ENCODE results near the gene RASGRP1. TPM values are rescaled to one million over a fixed set of nuclear protein-coding genes. Genes with fewer than 3 reads are reported as not detected.

RASGRP1 gene
- total and polyA plus RNA-seq, 10 of the 15 experiments (the other 5 are each of a cell fraction or from before 2014, with no cell fraction given): 5.6 to 234 (median 20.9) TPM

GRCh38 chr15:38453971-38454695 lies 110.5 kb downstream of the RASGRP1 start, which contains the start of gene FAM98B (continued):
- TF ChIP-seq, protein P1, sequence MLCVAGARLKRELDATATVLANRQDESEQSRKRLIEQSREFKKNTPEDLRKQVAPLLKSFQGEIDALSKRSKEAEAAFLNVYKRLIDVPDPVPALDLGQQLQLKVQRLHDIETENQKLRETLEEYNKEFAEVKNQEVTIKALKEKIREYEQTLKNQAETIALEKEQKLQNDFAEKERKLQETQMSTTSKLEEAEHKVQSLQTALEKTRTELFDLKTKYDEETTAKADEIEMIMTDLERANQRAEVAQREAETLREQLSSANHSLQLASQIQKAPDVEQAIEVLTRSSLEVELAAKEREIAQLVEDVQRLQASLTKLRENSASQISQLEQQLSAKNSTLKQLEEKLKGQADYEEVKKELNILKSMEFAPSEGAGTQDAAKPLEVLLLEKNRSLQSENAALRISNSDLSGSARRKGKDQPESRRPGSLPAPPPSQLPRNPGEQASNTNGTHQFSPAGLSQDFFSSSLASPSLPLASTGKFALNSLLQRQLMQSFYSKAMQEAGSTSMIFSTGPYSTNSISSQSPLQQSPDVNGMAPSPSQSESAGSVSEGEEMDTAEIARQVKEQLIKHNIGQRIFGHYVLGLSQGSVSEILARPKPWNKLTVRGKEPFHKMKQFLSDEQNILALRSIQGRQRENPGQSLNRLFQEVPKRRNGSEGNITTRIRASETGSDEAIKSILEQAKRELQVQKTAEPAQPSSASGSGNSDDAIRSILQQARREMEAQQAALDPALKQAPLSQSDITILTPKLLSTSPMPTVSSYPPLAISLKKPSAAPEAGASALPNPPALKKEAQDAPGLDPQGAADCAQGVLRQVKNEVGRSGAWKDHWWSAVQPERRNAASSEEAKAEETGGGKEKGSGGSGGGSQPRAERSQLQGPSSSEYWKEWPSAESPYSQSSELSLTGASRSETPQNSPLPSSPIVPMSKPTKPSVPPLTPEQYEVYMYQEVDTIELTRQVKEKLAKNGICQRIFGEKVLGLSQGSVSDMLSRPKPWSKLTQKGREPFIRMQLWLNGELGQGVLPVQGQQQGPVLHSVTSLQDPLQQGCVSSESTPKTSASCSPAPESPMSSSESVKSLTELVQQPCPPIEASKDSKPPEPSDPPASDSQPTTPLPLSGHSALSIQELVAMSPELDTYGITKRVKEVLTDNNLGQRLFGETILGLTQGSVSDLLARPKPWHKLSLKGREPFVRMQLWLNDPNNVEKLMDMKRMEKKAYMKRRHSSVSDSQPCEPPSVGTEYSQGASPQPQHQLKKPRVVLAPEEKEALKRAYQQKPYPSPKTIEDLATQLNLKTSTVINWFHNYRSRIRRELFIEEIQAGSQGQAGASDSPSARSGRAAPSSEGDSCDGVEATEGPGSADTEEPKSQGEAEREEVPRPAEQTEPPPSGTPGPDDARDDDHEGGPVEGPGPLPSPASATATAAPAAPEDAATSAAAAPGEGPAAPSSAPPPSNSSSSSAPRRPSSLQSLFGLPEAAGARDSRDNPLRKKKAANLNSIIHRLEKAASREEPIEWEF (IDR thresholded peaks at IDR 0.05; ENCODE audit: insufficient replicate concordance, low read depth, low read length): no peak
- peak; percentile 97 for TF ChIP-seq ZBTB40 (IDR thresholded peaks at IDR 0.05; ENCODE audit: borderline replicate concordance)
- peak; percentile 80 for TF ChIP-seq IKZF1 (conservative IDR thresholded peaks at IDR 0.05)
- TF ChIP-seq, protein P2, sequence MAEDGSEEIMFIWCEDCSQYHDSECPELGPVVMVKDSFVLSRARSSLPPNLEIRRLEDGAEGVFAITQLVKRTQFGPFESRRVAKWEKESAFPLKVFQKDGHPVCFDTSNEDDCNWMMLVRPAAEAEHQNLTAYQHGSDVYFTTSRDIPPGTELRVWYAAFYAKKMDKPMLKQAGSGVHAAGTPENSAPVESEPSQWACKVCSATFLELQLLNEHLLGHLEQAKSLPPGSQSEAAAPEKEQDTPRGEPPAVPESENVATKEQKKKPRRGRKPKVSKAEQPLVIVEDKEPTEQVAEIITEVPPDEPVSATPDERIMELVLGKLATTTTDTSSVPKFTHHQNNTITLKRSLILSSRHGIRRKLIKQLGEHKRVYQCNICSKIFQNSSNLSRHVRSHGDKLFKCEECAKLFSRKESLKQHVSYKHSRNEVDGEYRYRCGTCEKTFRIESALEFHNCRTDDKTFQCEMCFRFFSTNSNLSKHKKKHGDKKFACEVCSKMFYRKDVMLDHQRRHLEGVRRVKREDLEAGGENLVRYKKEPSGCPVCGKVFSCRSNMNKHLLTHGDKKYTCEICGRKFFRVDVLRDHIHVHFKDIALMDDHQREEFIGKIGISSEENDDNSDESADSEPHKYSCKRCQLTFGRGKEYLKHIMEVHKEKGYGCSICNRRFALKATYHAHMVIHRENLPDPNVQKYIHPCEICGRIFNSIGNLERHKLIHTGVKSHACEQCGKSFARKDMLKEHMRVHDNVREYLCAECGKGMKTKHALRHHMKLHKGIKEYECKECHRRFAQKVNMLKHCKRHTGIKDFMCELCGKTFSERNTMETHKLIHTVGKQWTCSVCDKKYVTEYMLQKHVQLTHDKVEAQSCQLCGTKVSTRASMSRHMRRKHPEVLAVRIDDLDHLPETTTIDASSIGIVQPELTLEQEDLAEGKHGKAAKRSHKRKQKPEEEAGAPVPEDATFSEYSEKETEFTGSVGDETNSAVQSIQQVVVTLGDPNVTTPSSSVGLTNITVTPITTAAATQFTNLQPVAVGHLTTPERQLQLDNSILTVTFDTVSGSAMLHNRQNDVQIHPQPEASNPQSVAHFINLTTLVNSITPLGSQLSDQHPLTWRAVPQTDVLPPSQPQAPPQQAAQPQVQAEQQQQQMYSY (CRISPR knock-in tag; IDR thresholded peaks at IDR 0.05): no peak
- TF ChIP-seq ZBED1 (IDR thresholded peaks at IDR 0.05; ENCODE audit: borderline replicate concordance): peak; percentile 57; the same call in 1 of the 2 replicates
- peak; percentile 67 for TF ChIP-seq ZZZ3 (IDR thresholded peaks at IDR 0.05; ENCODE audit: control insufficient read depth, insufficient read length, low read depth)
- peak; percentile 93 for TF ChIP-seq POLR2AphosphoS5 (IDR thresholded peaks at IDR 0.05; ENCODE audit: low read length)
- peak; percentile 62; the same call in 1 of the 2 replicates for TF ChIP-seq ATF2 (IDR thresholded peaks at IDR 0.05; ENCODE audit: low read length)
- peak; percentile 87 for TF ChIP-seq KLF5 (IDR thresholded peaks at IDR 0.05; ENCODE audit: partially characterized antibody)
- TF ChIP-seq CREB1 (IDR thresholded peaks at IDR 0.05; ENCODE audit: low read depth): peak; percentile 83

Data from GM12878 (cell line).